ENCODE measurements around the gene OR5M8.

The OR5M8 gene

GRCh38 chr11:56491270-56491669 lies at the start of gene OR5M8:
Gene OR5M8 (minus strand): TSS chr11:56491370. CDS start chr11:56491370, 0 bp downstream.
- DNase-seq (ENCODE audit: low read depth), result no peak

- DNase-seq (ENCODE audit: low read depth), result no peak
Measured at GRCh38 chr11:56533054-56533740, 42.0 kb upstream of the OR5M8 start.

GRCh38 chr11:56531856-56532255 lies 40.7 kb upstream of the OR5M8 start:
- no peak for DNase-seq (ENCODE audit: low read depth)

- no peak for DNase-seq (ENCODE audit: low read depth)
Measured at GRCh38 chr11:56522008-56522407, 30.8 kb upstream of the OR5M8 start.

- DNase-seq (ENCODE audit: low read depth), result no peak
Measured at GRCh38 chr11:56513280-56513679, 22.1 kb upstream of the OR5M8 start.

GRCh38 chr11:56509439-56509838 lies 18.3 kb upstream of the OR5M8 start:
- DNase-seq (ENCODE audit: low read depth), result no peak

- DNase-seq (ENCODE audit: low read depth), result no peak
Measured at GRCh38 chr11:56497010-56497409, 5.8 kb upstream of the OR5M8 start.

- no peak for DNase-seq (ENCODE audit: low read depth)
Measured at GRCh38 chr11:56495117-56495516, 3.9 kb upstream of the OR5M8 start.

GRCh38 chr11:56486801-56487200 lies 4.4 kb downstream of the OR5M8 start:
- peak; percentile 18 for DNase-seq (ENCODE audit: low read depth)

- no peak for DNase-seq (ENCODE audit: low read depth)
Measured at GRCh38 chr11:56474729-56475235, 16.4 kb downstream of the OR5M8 start.

- no peak for DNase-seq (ENCODE audit: low read depth)
Measured at GRCh38 chr11:56473252-56473651, 17.9 kb downstream of the OR5M8 start, which contains the start of gene OR5M3. Gene OR5M3 (minus strand): TSS chr11:56473352. CDS start chr11:56470497, 2,855 bp downstream.

- DNase-seq (ENCODE audit: low read depth), result no peak
Measured at GRCh38 chr11:56457076-56457475, 34.1 kb downstream of the OR5M8 start.

GRCh38 chr11:56453521-56453920 lies 37.6 kb downstream of the OR5M8 start:
- DNase-seq (ENCODE audit: low read depth), result no peak
